CD1c-positive myeloid dendritic cell (primary cell): ENCODE results near the gene CENPB.
A peak's percentile ranks its signal among the peaks of the same experiment; 100 is the strongest.
"Not testable (repeated sequence)": the region's sequence is repeated elsewhere in the genome, so short reads cannot be mapped to it uniquely, and the experiment has no call there.

Source experiments
- DNase-seq: peaks from one replicate; pipeline ENCODE4 v3.0.0-alpha.2; 2016; ENCODE audit errors: extremely low spot score

Gene CENPB, protein sequence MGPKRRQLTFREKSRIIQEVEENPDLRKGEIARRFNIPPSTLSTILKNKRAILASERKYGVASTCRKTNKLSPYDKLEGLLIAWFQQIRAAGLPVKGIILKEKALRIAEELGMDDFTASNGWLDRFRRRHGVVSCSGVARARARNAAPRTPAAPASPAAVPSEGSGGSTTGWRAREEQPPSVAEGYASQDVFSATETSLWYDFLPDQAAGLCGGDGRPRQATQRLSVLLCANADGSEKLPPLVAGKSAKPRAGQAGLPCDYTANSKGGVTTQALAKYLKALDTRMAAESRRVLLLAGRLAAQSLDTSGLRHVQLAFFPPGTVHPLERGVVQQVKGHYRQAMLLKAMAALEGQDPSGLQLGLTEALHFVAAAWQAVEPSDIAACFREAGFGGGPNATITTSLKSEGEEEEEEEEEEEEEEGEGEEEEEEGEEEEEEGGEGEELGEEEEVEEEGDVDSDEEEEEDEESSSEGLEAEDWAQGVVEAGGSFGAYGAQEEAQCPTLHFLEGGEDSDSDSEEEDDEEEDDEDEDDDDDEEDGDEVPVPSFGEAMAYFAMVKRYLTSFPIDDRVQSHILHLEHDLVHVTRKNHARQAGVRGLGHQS

DNA sequence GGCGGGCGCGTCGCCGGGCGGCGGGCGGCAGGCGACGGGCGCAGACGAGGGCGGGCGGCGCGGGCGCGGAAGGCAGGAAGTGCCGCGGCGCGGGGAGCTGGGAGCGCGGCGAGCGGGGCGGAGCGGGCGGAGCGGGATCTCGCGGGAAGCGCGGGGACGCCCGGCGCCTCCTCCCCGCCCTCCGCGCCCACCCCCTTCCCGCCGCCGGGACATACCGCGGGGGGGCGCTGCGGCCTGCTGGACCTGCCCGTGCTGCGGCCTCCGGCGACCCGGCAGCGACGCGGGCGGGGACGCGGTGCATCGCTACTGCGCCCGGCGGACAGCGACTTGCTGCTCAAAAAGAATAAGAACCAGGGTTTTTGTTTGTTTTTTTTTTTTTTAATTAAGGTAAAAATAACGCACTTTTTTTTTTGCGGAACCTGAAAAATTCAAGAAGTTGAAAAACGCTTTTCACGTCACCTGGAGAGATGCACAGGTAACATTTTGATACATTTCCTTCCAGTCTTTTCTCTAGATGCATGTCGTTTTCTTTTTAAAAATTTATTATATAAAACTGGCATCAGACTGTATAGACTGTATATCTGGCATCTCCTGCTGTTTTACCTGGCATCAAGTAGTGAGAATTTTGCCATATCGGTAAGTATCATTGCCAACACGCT is at the start of gene CENPB:
CENPB (minus strand) TSS at position 76 of the 659 bp plus-strand sequence. CDS start 257 bp downstream, outside the sequence.
- peak; percentile 96 for DNase-seq

DNA sequence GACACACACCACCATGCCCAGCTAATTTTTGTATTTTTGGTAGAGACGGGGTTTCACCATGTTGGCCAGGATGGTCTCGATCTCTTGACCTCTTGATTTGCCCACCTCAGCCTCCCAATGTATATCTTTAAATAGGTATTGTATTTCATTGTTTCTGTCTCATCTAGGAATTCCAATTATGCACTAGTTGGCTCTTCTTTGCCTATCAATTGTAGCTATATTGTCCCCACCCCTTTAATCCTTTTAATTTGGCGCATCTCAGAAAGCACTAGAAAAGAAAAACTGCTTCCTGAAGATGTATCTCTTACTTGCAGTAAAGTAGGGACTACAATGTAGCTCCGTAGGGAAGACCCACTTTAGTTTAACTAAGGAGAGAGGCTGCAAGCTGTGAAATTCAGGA is 49.6 kb upstream of the CENPB start:
- DNase-seq = no peak

GRCh38 chr20:3829891-3830290 is 43.4 kb upstream of the CENPB start:
- DNase-seq = not testable (repeated sequence)

DNA sequence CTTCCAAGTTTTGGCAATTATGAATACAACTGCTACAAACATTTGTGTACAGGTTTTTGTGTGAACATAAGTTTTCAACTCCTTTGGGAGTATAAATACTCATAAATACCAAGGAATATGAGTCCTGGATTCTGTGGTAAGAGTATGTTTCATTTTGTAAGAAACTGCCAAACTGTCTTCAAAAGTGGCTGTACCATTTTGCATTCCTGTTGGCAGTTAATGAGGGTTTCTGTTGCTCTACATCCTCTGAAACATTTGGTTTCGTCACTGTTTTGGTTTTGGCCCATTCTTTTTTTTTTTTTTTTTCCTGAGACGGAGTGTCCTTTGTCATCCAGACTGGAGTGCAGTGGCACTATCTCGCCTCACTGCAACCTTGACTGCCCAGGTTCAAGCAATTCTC is 42.3 kb upstream of the CENPB start:
- DNase-seq = no peak

DNA sequence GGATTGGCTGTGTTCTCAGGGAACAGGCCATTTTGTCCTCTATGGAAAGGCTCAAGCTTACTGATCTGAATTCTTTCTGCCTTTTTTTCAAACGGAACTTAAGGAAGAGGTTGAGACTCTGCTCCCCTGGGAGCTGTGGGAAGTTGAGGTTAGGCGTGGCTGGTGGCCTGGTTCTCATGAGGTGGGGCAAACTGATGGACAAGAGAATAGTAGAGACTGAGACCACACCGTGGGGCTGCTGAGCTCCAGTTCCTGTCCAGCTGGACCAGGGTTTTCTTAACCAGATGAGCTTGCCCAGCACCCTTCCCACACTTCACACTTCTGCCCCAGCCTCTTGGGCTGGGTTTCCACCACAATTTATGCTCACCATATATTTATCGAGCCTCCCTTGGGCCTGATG is 39.9 kb upstream of the CENPB start:
- DNase-seq = no peak

DNA sequence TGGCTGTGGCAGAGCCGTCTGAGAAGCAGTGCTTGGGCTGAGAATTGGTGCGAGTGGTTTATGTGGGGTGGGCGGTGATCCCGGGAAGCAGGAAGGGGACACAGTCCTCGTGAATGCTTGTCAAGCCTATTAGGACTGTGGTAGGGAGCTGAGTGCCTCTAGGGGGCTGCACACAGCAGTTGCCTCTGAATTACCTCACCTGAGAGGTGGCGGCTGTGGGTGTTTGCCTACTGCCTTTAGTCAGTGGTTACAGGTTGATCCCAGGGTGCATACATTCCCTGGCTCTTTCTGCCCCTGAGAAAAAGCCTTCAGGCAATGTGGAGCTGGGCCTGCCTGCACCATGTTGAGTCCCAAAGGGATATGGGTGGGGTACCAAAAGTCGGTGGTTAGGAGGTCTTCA is 39.0 kb upstream of the CENPB start:
- DNase-seq = no peak

DNA sequence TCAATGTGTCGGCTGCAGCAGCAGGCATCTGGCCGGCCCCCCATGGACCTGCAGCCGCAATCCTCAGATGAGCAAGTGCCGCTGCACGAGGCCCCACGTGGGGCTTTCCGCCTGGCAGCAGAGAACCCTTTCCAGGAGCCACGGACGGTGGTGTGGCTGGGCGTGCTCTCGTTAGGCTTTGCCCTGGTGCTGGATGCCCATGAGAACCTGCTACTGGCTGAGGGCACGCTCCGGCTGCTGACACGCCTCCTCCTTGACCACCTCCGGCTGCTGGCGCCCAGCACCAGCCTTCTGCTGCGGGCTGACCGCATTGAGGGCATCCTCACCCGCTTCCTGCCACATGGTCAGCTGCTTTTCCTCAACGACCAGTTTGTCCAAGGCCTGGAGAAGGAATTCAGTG is 37.3 kb upstream of the CENPB start:
- no peak for DNase-seq

- DNase-seq = no peak
These were observed 35.5 kb upstream of the CENPB start for GRCh38 chr20:3821996-3822395.

DNA sequence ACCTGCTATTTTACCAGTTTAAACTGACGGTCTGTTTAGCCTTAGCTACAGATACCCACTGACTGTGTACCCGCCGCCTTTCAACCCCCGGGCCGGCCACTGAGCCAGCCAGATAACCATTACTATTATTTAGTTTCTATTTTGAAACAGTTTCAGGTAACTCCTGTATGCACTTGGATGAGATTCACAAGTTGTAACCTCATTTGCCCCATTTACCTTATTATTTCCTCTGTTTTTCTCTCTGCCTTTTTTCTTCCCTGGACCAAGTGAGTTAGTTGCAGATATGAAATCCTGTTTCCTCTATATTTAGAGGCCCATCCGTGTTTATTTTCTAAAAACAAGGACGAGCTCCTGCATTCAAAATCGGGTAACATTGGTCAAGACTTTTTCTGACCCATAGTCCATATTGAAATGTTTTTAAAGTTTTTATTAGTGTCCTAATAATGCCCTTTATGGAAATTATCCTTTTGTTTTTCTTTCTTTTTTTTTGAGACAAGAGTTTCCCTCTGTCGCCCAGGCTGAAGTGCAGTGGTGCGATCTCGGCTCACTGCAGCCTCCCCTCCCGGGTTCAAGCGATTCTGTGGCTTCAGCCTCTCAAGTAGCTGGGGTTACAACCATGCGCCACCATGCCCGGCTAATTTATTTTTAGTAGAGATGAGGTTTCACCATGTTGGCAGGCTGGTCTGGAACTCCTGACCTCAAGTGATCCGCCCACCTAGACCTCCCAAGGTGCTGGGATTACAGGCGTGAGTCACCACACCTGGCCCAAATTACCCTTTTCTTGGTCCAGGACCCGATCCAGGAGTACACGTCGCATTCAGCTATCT is 34.6 kb upstream of the CENPB start:
- DNase-seq = no peak

DNA sequence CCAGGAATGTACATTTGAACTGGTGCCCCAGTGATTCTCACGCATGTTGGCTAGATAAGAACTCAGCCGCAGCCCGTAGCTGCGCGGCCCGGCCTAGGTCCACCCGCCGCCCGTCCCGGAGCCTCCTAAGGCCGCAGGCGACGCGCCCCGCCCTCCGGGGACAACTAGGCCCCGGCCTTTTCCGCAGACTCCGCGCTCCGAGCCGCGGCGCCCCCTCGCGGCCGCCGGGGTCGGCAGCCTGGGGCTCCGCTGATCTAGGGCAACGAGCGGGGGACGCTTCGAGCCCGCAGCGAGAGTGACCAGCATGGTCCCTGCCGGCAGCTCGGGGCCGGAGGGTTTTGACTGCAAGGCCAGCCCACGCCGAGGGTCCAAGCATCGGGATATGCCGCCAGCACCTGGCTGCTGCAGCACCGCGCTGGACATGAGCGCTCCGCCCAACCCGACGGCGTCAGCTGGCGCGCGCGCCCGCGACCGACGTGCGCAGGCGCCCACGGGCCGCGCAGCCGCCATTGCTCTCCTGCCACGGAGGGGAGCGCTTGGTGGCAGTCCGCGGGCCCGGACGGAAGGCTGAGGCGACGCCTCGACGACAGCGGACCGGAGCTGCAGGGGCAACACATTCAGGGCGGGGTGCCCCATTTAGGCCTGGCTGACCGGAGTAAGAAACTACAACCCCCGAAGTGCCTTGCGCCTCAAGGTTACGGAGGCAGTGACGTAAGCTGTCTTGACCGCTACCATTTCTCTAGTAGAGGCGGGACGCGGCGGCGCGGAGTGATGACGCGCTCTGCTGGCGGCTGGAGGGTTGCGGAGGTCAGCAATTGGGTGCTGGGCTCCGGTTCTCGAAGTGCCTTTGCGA is 33.7 kb upstream of the CENPB start, which contains the start of gene AP5S1:
AP5S1 (plus strand) TSS at position 500 of the 853 bp plus-strand sequence. CDS start 1,571 bp downstream, outside the sequence.
- DNase-seq = peak; percentile 97

GRCh38 chr20:3819411-3820047 is 33.0 kb upstream of the CENPB start:
- DNase-seq = no peak

DNA sequence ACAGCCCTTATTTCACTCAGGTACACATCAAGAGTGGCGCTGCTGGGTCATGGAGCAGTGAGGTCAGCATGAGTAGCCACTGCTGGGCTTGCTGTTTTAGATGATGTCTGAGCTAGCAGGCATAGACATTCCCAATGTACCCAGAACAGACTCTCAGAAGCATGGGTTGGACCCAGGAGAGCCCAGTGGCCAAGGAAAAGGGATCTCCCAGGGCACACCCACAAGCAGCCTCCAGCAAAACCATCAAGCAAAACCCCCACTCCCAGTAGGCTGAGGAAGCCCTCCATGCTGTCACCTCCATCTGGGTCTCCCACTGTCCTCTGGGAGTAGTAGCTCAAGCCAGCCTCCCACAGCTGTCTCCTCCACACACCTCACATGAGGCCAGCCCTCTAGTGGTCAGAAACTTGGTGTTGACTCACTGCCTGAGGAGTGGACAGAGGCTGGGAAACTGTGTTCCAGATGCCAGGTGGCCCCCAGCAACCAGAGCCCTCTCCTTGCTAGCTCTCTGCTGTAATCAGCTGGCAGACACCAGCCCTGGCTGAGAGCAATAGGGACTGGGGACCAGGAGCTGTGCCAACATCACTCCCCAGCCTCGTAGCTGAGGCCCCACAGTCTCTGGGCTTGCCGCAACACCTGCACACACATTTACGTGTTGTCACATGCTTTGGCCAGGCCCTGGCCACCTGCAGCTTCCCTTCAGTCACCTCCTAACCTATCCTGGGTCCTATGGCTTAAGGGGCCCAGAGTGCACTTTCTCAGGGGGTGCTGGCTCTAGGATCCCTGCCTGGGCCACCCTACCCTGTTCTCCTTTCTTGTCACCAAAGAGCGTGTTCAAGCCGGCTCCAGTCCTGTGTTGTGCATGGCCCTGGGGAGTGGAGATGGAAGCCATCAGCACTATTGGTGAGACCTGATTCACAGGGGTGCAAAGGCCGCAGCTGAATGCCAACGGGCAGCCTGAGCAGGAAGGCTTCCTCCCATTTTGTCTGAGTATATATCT is 31.9 kb upstream of the CENPB start:
- DNase-seq = peak; percentile 72

- DNase-seq = no peak
These were observed 29.3 kb upstream of the CENPB start for GRCh38 chr20:3815703-3816315.

DNA sequence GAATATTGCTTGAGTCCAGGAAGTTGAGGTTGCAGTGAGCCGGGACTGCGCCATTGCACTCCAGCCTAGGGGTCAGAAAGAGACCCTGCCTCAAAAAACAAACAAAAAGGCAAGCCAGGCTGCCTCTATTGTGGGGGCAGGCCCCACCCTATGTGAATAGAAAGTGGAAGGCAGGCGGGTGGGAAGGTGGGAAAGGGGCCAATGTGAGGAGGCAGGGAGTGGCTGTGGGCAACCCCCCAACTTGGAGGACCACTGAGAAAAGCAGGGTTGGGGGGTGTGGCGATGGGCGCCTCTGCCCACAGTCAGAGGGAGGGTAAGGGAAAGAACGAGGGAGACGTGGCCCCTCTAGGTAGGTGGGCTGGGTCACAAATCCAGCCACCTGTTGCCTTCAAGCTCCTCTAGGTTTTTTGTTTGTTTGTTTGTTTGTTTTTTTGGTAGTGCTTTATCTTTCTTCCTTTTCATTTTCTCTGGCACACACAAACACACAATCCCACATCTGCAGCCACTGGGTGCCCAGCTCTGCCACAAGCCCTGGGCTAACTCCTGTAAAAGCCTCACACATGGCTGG is 28.5 kb upstream of the CENPB start:
- DNase-seq = no peak

- no peak for DNase-seq
These were observed 27.5 kb upstream of the CENPB start for GRCh38 chr20:3813848-3814581.

DNA sequence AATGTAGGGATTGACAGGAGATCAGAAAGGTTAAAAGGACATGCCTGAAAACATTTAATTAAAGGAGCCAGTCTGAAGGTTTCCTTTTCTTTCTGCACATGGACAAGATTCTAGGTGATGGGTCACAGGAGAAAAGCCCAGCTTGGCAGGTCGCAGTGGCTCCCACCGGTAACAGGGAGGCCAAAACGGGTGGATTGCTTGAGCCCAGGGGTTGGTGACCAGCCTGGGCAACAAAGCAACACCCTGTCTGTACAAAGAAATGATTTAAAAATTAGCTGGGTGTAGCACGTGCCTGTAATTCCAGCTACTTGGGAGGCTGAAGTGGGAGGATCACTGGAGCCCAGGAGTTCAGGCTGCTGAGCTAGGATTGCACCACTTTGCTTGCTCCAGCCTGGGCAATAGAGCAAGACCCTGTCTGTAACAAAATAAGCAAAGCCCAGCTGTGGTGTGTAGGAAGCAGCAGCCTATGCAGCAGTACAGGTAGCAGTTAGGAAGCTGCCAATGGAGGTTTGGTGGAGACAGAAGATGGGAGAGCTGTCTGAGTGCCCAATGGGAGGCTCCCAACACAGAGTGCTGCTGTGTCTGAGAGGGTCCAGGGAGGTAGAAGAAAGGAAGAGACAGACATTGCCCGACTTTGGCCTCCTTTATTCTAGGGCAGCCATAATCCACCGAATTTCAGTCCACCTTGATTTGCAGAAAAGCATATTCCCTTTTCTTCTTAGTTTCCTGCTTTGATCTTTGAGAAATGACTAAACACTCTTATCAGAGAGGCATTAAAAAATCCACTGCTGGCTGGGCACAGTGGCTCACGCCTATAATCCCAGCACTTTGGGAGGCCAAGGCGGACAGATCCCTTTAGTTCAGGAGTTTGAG is 26.7 kb upstream of the CENPB start:
- DNase-seq = no peak

DNA sequence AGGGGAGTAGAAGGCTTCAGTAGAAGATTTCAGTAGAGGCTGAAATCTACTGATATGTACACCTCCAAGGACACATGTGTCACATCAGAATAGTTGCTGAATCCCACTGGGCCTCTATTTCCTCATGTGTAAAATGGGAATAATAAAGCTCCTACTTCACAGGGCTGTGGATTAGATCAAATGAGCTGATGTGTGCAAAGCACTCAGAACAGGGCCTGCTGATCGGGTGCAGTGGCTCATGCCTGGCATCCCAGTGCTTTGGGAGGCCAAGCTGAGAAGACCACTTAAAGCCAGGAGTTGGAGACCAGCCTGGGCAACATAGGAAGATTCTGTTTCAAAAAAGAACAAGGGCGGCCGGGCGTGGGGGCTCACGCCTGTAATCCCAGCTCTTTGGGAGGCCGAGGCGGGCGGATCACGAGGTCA is 25.7 kb upstream of the CENPB start:
- no peak for DNase-seq
